OCI-LY1 (cell line): ENCODE results near the gene MROH2A.

Experiments
- CTCF ChIP-seq: fragments of 200-600 bp; sonication (generic), shearing (Covaris generic); IDR thresholded peaks from 2 replicates; pipeline ENCODE4 v1.5.1; 2017; ENCODE audit warnings: mild to moderate bottlenecking, antibody characterized with exemption, low read length, moderate library complexity, mixed read lengths
- EZH2 ChIP-seq: fragments of 200-600 bp; sonication (generic), shearing (Covaris generic); IDR thresholded peaks from 2 replicates; pipeline ENCODE4 v1.8.0; 2017; ENCODE audit warnings: borderline replicate concordance, mixed run types, mild to moderate bottlenecking, antibody characterized with exemption, low read length, moderate library complexity, mixed read lengths

GRCh38 chr2:233800208-233800607 lies 22.1 kb downstream of the MROH2A start:
- TF ChIP-seq CTCF = no peak
- TF ChIP-seq EZH2 = no peak
